ENCODE results near the gene F7.
"Not testable (repeated sequence)": the region's sequence is repeated elsewhere in the genome, so short reads cannot be mapped to it uniquely, and the experiment has no call there.

The F7 gene

DNA sequence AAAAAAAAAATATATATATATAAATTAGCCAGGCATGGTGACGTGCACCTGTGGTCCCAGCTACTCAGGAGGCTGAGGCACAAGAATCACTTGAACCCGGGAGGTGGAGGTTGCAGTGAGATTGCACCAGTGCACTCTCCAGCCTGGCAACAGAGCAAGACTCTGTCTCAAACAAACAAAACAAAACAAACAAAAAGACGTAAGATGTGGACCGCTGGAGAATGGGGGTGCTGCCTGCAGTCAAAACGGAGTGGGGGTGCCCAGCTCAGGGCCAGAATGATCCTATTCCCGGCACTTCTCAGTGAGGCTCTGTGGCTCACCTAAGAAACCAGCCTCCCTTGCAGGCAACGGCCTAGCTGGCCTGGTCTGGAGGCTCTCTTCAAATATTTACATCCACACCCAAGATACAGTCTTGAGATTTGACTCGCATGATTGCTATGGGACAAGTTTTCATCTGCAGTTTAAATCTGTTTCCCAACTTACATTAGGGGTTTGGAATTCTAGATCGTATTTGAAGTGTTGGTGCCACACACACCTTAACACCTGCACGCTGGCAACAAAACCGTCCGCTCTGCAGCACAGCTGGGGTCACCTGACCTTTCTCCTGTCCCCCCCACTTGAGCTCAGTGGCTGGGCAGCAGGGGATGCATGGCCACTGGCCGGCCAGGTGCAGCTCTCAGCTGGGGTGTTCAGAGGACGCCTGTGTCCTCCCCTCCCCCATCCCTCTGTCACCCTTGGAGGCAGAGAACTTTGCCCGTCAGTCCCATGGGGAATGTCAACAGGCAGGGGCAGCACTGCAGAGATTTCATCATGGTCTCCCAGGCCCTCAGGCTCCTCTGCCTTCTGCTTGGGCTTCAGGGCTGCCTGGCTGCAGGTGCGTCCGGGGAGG is at the start of gene F7:
Gene F7, plus strand, starts transcription at position 760 of the 889 bp plus-strand sequence. Its CDS starts 51 bp downstream, at position 811.
- DNase-seq (ENCODE audit: low read depth, low spot score), result no peak

DNA sequence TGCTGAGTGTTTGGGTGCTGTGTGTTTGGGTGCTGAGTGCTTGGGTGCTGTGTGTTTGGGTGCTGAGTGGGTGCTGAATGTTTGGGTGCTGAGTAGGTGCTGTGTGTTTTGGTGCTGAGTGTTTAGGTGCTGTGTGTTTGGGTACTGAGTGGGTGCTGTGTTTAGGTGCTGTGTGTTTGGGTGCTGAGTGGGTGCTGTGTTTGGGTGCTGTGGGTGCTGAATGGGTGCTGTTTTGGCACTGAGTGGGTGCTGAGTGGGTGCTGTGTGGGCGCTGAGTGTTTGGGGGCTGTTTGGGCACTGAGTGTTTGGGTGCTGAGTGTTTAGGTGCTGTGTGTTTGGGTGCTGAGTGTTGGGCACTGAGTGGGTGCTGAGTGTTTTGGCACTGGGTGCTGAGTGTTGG is 48.5 kb upstream of the F7 start:
- DNase-seq (ENCODE audit: low read depth, low spot score), result no peak

DNA sequence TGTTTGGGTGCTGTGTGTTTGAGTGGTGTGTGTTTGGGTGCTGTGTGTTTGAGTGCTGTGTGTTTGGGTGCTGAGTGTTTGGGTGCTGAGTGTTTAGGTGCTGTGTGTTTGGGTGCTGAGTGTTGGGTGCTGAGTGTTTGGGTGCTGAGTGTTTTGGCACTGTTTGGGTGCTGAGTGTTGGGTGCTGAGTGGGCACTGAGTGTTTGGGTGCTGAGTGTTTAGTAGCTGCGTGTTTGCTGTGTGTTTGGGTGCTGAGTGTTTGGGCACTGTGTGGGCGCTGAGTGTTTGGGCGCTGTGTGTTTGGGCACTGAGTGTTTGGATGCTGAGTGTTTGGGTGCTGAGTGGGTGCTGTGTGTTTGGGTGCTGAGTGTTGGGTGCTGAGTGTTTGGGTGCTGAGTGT is 48.0 kb upstream of the F7 start:
- DNase-seq (ENCODE audit: low read depth, low spot score), result not testable (repeated sequence)

DNA sequence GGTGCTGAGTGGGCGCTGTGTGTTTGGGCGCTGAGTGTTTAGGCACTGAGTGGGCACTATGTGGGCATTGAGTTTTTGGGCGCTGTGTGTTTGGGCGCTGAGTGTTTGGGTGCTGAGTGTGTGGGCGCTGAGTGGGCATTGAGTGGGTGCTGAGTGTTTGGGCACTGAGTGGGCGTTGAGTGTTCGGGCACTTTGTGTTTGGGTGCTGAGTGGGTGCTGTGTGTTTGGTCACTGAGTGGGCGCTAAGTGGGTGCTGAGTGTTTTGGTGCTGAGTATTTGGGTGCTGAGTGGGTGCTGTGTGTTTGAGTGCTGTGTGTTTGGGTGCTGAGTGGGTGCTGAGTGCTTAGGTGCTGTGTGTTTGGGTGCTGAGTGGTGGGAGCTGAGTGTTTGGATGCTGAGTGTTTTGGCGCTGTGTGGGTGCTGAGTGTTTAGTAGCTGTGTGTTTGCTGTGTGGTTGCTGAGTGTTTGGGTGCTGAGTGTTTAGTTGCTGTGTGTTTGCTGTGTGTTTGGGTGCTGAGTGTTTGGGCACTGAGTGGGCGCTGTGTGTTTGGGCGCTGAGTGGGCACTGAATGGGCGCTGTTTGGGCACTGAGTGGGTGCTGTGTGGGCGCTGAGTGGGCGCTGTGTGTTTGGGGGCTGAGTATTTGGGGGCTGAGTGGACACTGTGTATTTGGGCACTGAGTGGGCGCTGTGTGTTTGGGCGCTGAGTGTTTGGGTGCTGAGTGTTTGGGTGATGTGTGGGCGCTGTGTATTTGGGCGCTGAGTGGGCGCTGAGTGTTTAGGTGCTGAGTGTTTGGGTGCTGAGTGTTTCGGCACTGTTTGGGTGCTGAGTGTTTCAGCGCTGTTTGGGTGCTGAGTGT is 47.2 kb upstream of the F7 start:
- no peak for DNase-seq (ENCODE audit: low read depth, low spot score)

- no peak for DNase-seq (ENCODE audit: low read depth, low spot score)
Measured at GRCh38 chr13:113058988-113059850, 46.4 kb upstream of the F7 start.

DNA sequence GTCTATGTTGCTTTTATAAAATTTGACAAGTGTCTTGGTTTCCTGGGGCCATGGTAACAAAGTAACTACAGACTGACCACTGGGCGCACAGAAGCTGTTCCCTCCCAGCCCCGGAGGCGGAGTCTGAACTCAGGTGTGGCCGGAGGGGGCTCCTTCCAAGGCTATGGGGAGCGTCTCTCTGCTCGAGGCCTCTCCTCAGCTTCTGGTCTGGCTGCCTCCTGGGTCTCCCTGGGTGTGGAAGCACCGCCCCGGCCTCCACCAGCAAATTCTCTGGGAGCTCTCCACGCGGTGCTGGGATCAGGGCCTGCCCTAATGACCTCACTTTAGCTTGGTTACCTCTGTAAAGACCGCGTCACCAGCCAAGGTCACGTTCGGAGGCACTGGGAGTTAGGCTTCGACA is 45.7 kb upstream of the F7 start:
- no peak for DNase-seq (ENCODE audit: low read depth, low spot score)

GRCh38 chr13:113060557-113061270 is 44.9 kb upstream of the F7 start:
- DNase-seq (ENCODE audit: low read depth, low spot score), result no peak

DNA sequence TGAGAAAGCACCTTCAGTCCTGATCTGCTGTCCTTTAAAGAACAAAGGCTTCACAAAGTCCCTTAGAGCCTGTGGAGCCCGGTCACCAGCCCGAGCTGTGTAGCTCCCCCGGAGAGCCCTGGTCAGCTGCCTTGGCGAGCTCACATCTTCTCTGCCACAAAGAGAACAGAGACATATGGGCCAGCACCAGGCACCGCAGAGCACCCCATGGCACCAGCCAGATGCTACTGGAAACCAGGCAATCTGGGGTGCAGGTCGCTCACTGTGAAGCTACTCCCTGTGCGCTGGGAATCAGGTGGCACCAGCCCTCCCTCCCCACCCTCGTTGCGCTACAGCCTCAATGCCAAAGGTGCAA is 44.3 kb upstream of the F7 start:
- DNase-seq (ENCODE audit: low read depth, low spot score), result no peak

GRCh38 chr13:113061796-113062425 is 43.7 kb upstream of the F7 start:
- no peak for DNase-seq (ENCODE audit: low read depth, low spot score)

- DNase-seq (ENCODE audit: low read depth, low spot score), result no peak
Measured at GRCh38 chr13:113062691-113063090, 42.9 kb upstream of the F7 start.

DNA sequence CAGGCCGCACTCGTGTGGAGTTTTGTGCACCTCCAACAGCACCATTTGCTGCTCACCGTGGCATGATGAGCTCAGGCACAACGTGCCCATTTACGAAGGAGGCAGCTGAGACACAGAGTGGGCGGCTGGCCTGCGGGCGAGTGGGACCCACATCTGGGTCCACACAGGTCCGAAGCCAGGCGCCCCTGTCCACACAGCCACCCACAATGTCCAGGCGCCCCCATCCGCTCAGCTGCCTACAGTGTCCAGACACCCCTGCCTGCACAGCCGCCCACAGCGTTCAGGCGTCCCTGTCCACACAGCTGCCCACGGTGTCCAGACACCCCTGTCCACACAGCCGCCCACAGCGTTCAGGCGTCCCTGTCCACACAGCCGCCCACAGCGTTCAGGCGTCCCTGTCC is 42.5 kb upstream of the F7 start:
- DNase-seq (ENCODE audit: low read depth, low spot score), result no peak

DNA sequence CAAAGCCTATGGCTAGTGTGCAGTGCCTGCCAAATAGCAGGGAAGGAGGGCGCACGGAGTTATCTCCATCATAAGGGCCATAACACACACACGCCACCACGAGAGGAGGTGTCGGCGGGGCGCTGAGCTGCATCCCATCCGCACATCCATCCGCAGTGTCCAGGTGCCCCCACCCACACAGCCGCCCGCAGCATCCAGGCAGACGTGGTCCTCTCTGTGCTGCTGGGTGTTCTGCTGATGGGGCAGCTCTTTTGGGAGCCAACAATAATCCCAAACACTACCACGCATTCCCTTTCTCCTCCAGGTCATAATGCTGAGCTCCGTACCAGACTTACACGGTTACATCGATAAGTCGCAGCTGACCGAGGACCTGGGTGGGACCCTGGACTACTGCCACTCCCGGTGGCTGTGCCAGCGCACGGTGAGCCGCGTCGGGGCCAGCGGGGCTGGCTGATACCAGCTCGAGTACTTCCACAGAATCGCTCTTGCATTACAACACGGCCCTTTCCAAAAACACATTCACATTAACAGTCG is 41.5 kb upstream of the F7 start:
- DNase-seq (ENCODE audit: low read depth, low spot score), result no peak

GRCh38 chr13:113064534-113065405 is 40.8 kb upstream of the F7 start:
- peak; percentile 3 for DNase-seq (ENCODE audit: low read depth, low spot score)

DNA sequence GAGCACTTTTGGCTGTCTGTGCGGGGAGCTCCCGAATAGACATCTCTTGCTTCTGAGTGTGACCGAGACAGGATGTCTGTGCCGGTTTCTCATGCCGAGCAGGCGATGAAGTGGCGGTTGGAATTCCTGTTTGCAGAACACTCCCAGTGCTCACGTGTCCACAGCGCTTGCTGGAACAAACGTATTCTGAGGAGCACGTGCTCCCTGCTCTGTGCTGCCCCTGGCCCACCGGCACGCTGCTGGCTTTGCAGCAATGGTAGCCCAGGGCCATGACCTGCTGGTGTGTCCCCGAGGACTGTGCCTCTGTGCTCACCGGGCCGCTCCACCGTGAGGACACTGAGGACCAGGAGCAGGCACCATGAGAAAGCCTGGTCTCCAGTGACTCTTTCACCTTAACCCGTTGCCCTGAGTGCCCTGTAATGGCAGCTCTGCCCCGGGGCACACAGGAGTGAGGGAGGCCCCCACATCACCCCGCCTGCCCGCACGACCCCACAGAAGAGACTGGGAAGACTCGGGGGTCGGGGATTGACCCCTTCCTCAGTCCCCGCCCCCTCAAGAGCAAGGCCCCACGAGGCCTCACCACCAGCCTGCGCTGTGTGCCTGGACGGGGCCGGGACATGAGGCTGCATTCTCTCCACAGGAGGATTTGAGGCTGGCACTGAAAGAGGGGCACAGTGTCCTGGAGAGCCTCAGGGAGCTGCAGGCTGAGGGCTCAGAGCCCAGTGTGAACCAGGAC is 40.0 kb upstream of the F7 start:
- no peak for DNase-seq (ENCODE audit: low read depth, low spot score)

DNA sequence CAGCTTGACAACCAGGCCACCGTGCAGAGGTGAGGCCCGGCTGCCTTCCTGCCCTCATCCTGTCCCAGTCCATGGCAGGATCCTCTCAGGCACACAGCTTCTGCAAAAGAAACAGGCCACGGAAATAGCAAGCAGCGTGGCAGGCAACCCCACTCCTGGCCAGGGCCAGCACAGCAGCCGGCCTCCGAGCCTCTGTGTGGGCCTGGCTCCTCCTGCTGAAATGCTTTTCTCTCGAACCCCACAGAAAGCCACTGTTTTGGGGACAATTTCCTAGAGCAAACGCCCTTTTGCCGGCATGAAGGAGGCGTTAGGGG is 39.5 kb upstream of the F7 start:
- no peak for DNase-seq (ENCODE audit: low read depth, low spot score)

DNA sequence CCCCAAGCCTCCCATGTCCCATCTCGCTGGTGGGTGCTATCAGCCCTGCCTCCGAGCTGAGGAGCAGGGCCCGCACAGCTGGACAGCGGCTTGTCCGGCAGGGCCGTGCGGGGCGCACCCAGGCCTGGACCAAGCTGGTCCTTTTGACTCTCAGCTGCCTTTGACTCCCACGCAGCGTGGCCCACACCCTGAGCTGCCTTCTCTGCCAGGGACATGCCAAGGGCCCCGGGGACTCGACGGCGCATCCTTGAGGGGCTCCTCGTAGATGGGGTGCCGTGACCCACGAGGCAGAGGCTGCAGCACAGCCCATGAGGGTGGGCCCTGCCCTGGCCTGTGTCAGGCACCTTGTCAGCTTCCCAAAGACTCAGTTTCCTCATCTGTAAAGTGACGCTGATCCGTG is 38.8 kb upstream of the F7 start:
- DNase-seq (ENCODE audit: low read depth, low spot score), result no peak

DNA sequence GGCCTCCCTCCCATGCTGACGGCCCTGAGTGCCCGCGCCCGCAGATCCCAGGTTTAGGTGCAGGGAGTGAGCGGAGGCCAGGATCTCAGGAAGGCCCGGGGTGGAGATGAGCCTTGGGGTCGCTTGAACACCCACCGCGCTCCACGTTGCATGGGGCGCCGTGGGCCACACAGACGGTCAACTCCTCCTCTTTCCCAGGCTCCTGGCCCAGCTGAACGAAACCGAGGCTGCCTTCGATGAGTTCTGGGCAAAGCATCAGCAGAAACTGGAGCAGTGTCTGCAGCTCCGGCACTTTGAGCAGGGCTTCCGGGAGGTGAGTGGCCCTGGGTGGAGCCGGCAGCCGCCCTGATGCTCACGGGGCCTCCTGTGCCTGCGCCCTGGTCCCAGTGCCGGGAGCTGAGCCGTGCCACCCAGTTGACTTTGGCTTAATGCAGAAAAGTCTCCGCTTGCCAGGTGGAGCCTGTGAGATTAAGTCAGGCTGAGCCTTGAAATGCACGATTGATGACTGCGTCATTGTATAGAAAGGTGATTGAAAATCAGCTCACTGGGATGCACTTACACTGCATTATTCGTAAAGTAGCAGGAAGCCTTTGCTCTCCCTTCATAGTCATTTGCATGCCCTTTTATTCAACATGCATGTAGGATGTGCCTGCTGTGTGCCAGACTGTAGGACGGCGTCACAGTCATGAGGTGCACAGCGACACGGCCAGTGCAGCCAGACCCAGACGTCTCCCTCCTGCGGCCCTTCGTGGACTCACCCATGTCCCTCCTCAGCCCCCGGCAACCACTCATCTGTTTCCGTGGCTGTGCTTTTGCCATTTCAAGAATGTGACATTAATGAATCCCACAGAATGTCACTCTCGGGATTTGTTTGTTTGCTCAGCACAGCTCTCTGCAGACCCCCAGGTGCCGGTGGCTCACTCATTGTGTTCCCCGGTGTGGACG is 35.5 kb upstream of the F7 start:
- DNase-seq (ENCODE audit: low read depth, low spot score), result no peak

DNA sequence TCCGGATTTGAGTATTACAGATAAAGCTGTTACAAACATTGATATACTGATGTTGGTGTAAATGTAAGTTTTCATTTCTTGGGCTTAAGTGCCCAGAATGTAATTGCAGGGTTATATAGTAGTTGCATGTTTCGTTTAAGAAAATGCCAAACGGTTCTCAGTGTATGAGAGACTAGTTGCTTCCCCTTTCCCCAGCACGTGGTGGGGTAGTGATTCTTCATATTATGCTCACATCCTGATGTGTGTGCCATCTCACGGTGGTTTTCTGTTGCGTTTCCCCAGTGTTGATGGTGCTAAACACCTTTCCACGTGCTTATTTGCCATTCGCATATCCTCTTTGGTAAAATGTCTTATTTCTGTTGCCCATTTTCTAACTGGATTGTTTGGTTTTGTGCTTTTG is 34.7 kb upstream of the F7 start:
- no peak for DNase-seq (ENCODE audit: low read depth, low spot score)
